Measurements from ENCODE around the gene SERPIND1.

DNA sequence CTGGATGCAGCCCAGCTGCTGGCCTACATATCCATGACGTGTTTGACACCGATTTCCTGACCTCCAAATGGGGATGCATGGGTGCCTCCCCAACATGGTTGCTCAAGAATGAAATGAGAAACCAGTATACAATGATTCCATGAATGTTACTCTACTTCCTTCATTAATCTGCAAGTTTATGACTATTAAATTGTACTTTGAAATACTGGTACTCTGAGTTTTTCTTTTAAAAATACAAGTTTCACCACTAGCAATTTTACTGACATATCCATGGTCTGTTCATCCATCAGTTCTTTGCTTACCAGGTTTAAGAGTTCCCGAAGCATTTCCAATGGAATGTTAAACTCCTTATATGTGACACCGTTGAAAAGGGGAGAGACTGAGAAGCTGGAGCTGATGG is 39.1 kb downstream of the SERPIND1 start:
- TF ChIP-seq, protein P1, sequence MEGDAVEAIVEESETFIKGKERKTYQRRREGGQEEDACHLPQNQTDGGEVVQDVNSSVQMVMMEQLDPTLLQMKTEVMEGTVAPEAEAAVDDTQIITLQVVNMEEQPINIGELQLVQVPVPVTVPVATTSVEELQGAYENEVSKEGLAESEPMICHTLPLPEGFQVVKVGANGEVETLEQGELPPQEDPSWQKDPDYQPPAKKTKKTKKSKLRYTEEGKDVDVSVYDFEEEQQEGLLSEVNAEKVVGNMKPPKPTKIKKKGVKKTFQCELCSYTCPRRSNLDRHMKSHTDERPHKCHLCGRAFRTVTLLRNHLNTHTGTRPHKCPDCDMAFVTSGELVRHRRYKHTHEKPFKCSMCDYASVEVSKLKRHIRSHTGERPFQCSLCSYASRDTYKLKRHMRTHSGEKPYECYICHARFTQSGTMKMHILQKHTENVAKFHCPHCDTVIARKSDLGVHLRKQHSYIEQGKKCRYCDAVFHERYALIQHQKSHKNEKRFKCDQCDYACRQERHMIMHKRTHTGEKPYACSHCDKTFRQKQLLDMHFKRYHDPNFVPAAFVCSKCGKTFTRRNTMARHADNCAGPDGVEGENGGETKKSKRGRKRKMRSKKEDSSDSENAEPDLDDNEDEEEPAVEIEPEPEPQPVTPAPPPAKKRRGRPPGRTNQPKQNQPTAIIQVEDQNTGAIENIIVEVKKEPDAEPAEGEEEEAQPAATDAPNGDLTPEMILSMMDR (IDR thresholded peaks at IDR 0.05; ENCODE audit: low read length): no peak
- TF ChIP-seq EZH2phosphoT487 (IDR thresholded peaks at IDR 0.05; ENCODE audit: low read length): no peak
- no peak for TF ChIP-seq EZH2 (optimal IDR thresholded peaks at IDR 0.05; ENCODE audit: low read depth, low read length)
